WTC11 (cell line): ENCODE data around the gene COBL.

Experiments
- CREB1 ChIP-seq: sonication (generic); formaldehyde crosslinking; IDR thresholded peaks from 2 replicates; pipeline ENCODE4 v1.8.0; 2023; ENCODE audit warnings: mild to moderate bottlenecking, missing genetic modification reagents
- CTCF ChIP-seq: fragments of 200-600 bp; IDR thresholded peaks from 2 replicates; pipeline ENCODE4 v1.8.0; 2022; ENCODE audit warnings: antibody characterized with exemption
- ESRRA ChIP-seq: sonication (generic); formaldehyde crosslinking; IDR thresholded peaks from 2 replicates; pipeline ENCODE4 v1.8.1; 2022; ENCODE audit warnings: mild to moderate bottlenecking, missing genetic modification reagents, borderline replicate concordance
- ETV6 ChIP-seq: sonication (generic); formaldehyde crosslinking; IDR thresholded peaks from 2 replicates; pipeline ENCODE4 v1.8.1; 2022; ENCODE audit warnings: mild to moderate bottlenecking, missing genetic modification reagents
- FOXJ3 ChIP-seq: sonication (generic); formaldehyde crosslinking; IDR thresholded peaks from 2 replicates; pipeline ENCODE4 v1.9.0; 2021; ENCODE audit warnings: missing genetic modification reagents, mild to moderate bottlenecking, borderline replicate concordance
- FOXP1 ChIP-seq: sonication (generic); formaldehyde crosslinking; IDR thresholded peaks from 2 replicates; pipeline ENCODE4 v1.8.0; 2022; ENCODE audit warnings: missing genetic modification reagents, mild to moderate bottlenecking, moderate library complexity, borderline replicate concordance
- SMAD4 ChIP-seq: sonication (generic); formaldehyde crosslinking; IDR thresholded peaks from 2 replicates; pipeline ENCODE4 v1.8.0; 2022; ENCODE audit warnings: mild to moderate bottlenecking, missing genetic modification reagents
- TEAD4 ChIP-seq: sonication (generic); formaldehyde crosslinking; IDR thresholded peaks from 2 replicates; pipeline ENCODE4 v1.8.0; 2022; ENCODE audit warnings: mild to moderate bottlenecking, missing genetic modification reagents
- USF2 ChIP-seq: sonication (generic); formaldehyde crosslinking; IDR thresholded peaks from 2 replicates; pipeline ENCODE4 v1.8.1; 2023; ENCODE audit warnings: mild to moderate bottlenecking, missing genetic modification reagents, moderate library complexity
- ZBTB21 ChIP-seq: sonication (generic); formaldehyde crosslinking; IDR thresholded peaks from 2 replicates; pipeline ENCODE4 v1.8.1; 2023; ENCODE audit warnings: mild to moderate bottlenecking, missing genetic modification reagents, borderline replicate concordance
- TF ChIP-seq, protein P1 (sequence below): sonication (generic); formaldehyde crosslinking; IDR thresholded peaks from 2 replicates; pipeline ENCODE4 v1.8.1; 2022; ENCODE audit warnings: low read depth, missing genetic modification reagents, borderline replicate concordance

DNA sequence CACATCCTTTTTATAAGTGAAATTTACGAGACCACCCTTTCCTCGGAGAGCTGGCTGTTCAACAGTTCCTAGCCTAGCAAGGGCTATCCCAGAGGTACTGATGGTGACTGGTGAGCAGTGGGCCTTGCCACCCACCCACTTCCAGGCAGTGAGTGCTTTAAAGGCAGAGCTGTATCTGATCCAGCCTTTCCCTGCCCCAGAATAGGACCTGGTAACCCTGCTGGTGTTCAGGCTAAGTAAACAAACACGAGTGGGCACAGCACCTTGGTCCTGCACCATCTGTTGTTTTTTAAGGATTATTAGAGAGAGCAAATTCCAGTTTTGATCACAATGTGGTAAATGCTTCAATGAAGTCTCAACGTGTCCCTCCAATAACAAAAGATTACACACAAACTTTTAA is 75.7 kb downstream of the COBL start:
- TF ChIP-seq CREB1 (CRISPR knock-in tag) (no peak), USF2 (CRISPR knock-in tag) (no peak), CTCF (no peak), FOXP1 (CRISPR knock-in tag) (no peak), ETV6 (CRISPR knock-in tag) (no peak), ZBTB21 (no peak), ESRRA (no peak), TEAD4 (CRISPR knock-in tag) (no peak), SMAD4 (no peak), FOXJ3 (CRISPR knock-in tag) (no peak)
- TF ChIP-seq, protein P1, sequence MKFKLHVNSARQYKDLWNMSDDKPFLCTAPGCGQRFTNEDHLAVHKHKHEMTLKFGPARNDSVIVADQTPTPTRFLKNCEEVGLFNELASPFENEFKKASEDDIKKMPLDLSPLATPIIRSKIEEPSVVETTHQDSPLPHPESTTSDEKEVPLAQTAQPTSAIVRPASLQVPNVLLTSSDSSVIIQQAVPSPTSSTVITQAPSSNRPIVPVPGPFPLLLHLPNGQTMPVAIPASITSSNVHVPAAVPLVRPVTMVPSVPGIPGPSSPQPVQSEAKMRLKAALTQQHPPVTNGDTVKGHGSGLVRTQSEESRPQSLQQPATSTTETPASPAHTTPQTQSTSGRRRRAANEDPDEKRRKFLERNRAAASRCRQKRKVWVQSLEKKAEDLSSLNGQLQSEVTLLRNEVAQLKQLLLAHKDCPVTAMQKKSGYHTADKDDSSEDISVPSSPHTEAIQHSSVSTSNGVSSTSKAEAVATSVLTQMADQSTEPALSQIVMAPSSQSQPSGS: no peak
